Right atrium auricular region (tissue), 2 donors: Measurements from ENCODE around the gene ABCA4. TPM values are rescaled to one million over a fixed set of nuclear protein-coding genes. Genes with fewer than 3 reads are reported as not detected.

Experiments
- DNase-seq: peaks from one replicate; pipeline ENCODE4 v3.0.0-alpha.2; 2019; ENCODE audit warnings: low spot score
- H3K27ac ChIP-seq, 2 donors: fragments of 200-600 bp; sonication (generic); 1 replicate in 1 of 2; 2 replicates in 1 of 2; pipeline ENCODE4 v1.5.1; 2016 to 2019
- H3K27me3 ChIP-seq, 2 donors: fragments of 200-600 bp; sonication (generic); one replicate each; pipeline versions ENCODE4 v1.5.1 to v1.6.0; 2017 to 2019
- H3K36me3 ChIP-seq: fragments of 200-600 bp; sonication (generic); one replicate; pipeline ENCODE4 v1.5.1; 2016
- H3K4me1 ChIP-seq, 2 donors: fragments of 200-600 bp; sonication (generic); one replicate each; pipeline versions ENCODE4 v1.5.1 to v1.6.0; 2017 to 2019
- H3K4me3 ChIP-seq, 2 donors: fragments of 200-600 bp; sonication (generic); 1 replicate in 1 of 2; 2 replicates in 1 of 2; pipeline ENCODE4 v1.5.1; 2017 to 2019; ENCODE audit warnings: mild to moderate bottlenecking in 1 of 2, moderate library complexity in 1 of 2
- H3K9me3 ChIP-seq, 2 donors: fragments of 200-600 bp; sonication (generic); one replicate each; pipeline ENCODE4 v1.5.1; 2019
- CTCF ChIP-seq, 2 donors: fragments of 200-600 bp; sonication (generic); IDR thresholded peaks; one replicate each; pipeline ENCODE4 v1.5.1; 2019; ENCODE audit warnings: antibody characterized with exemption in 2 of 2
- total RNA-seq, 2 donors: library from RNA; depleted of rRNA; stranded (reverse); fragments of >200 nt; gene quantifications; one replicate each; pipeline ENCODE4 v1.1.0, GENCODE V29; 2016

The ABCA4 gene
- total RNA-seq, 2 donors from 2014 or later: 0.51 TPM; not detected in 1

DNA sequence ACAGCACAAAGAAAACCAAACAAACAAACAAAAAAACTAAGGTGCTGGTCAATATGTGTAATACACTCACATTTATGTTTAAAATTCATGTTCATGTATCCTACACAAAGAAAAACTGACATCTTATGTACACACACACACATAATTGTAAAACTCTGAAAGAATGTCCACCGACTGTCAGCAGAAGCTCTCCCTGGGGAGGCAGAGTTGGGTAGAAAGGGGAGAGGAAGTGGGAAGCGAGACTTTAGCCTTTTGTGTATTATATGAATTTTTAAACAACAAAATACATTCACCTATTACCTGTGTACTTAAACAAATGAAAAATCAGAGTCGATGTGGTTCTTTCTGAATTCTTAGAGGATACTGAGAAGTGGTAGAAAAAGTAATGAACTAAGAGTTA, 88.3 kb downstream of the ABCA4 start:
- no peaks in the 10 kb centered on the region for H3K9me3 ChIP-seq
- peaks cover 0 to under 1% of the 10 kb centered on the region in 2 donors for H3K4me1 ChIP-seq
- TF ChIP-seq CTCF (IDR thresholded peaks at IDR 0.05): no peak
- H3K27ac ChIP-seq: no peak overlapping the region
- no peaks in the 10 kb centered on the region for H3K36me3 ChIP-seq
- no peak overlapping the region for H3K4me3 ChIP-seq
- no peak for DNase-seq
- no peaks in the 10 kb centered on the region for H3K27me3 ChIP-seq

- H3K4me1 ChIP-seq: no peaks in the 10 kb centered on the region
- no peaks in the 10 kb centered on the region for H3K27me3 ChIP-seq
- no peak for DNase-seq
- no peak for TF ChIP-seq CTCF (IDR thresholded peaks at IDR 0.05)
- no peak overlapping the region for H3K4me3 ChIP-seq
- H3K27ac ChIP-seq: no peak overlapping the region
- no peaks in the 10 kb centered on the region for H3K36me3 ChIP-seq
- H3K9me3 ChIP-seq: no peaks in the 10 kb centered on the region
Observed at GRCh38 chr1:94031591-94031990, 89.4 kb downstream of the ABCA4 start.

DNA sequence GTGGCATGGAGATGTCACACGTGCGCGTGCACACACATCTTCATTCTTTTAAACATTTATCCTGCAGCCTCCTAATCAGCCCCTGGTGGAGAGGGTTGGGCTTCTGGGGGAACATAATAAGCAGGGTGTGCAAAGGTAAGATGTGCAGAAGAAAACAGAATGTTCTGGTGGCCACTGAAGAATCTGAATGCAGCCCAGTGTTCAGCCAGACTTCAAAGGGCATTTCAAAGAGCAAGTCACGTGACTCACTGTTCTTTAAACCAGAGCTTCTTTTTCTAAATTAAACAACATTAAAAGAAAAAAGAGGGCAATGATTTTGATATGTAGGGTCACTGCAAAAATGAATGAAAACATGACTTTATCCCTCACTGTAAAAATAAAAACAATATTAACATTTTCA, 89.8 kb downstream of the ABCA4 start:
- no peak for TF ChIP-seq CTCF (IDR thresholded peaks at IDR 0.05)
- no peak for DNase-seq
- H3K27ac ChIP-seq: no peak overlapping the region

DNA sequence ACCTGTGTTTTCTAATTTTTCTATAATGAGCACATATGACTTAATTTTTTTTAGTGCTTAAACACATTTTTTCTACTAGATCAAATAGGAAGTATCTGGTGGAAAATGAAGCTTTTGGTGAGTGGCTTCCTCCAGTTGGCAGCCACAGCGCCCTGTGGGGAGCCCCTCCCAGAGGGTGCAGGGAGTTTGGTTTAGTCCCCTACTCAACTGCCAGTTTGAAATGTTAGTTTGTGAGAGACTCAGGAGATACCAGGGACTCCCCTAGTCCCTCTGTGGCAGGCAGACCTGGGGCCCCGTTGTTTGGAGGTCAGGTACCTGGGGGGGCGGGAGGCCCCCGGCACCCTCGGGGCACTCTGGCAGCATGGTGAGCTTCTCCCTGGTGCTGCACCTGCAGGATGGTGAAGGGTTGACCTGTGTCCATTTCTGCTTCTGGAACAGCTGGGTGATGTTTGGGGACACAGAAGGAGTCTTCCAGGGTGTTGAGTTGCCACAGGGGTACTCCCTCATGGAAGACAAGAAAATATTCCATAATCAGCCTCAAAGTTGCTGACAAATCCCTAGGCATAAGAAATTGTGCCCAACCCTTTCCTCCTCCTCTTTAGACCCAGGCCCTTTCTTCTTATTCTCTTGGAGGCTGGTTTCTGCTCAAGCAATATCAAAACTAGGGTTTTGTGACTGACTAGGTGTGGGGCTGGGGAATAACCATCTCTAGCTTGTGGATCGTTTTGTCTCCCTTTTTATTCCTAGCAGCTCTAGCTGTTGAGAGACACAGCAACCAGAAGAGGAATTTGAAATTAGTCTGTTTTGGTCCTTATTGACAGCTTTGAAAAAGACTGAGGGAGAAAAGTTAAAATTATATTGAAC, 91.6 kb downstream of the ABCA4 start:
- no peak for TF ChIP-seq CTCF (IDR thresholded peaks at IDR 0.05)
- no peaks in the 10 kb centered on the region for H3K36me3 ChIP-seq
- no peak for DNase-seq
- no peaks in the 10 kb centered on the region for H3K9me3 ChIP-seq
- no peaks in the 10 kb centered on the region for H3K27me3 ChIP-seq
- no peak overlapping the region for H3K4me3 ChIP-seq
- peaks cover 0 to 8% of the 10 kb centered on the region in 2 donors for H3K4me1 ChIP-seq
- H3K27ac ChIP-seq: no peak overlapping the region

More for the DNA sequence above, 89.8 kb downstream of the ABCA4 start:
- no peaks in the 10 kb centered on the region for H3K36me3 ChIP-seq
- H3K9me3 ChIP-seq: no peaks in the 10 kb centered on the region
- H3K27me3 ChIP-seq: no peaks in the 10 kb centered on the region
- H3K4me1 ChIP-seq: peaks cover 0 to under 1% of the 10 kb centered on the region in 2 donors
- no peak overlapping the region for H3K4me3 ChIP-seq

GRCh38 chr1:94027721-94028515, 93.0 kb downstream of the ABCA4 start:
- Histone ChIP-seq H3K36me3 (no peaks in the 10 kb centered on the region), H3K4me3 (no peak overlapping the region), H3K4me1 (peaks cover 0 to 8% of the 10 kb centered on the region in 2 donors), H3K27me3 (no peaks in the 10 kb centered on the region), H3K9me3 (no peaks in the 10 kb centered on the region), H3K27ac (no peak overlapping the region)
- no peak for TF ChIP-seq CTCF (IDR thresholded peaks at IDR 0.05)
- no peak for DNase-seq
